Measurements from ENCODE around the gene PSMB7. TPM values are rescaled to one million over a fixed set of nuclear protein-coding genes. Genes with fewer than 3 reads are reported as not detected.

PSMB7 gene
- total and polyA plus RNA-seq, 4 donors = 86.1 to 194 (median 149) TPM

DNA sequence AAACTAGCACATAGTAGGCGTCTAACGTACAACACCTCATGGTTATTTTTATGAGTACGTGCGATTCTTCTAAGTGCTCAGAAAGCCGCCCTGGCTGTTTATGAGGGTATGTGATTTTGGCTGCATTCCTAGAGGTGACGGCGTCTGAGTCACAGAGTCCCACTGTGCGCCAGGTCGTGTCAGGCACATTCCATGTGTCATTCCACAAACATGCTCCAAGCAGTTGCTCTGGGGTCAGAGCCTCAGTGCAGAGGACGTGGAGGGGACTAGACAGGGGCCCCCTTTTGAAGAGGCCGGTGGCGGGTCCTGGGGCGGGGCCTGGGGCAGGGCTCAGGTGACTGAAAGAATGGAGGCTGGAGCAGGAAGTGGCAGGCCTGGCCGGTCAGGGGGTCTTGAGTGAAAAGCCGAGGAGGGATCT, 105.6 kb downstream of the PSMB7 start:
- Histone ChIP-seq H3K27me3 (ENCODE audit: control insufficient read depth in 3 of 3, insufficient read depth in 3 of 3, low read length in 2 of 3) (no peaks in the 10 kb centered on the region), H3K36me3 (ENCODE audit: control insufficient read depth in 4 of 4, insufficient read depth in 4 of 4, low read length in 4 of 4) (peaks cover 0 to 43% (median 7%) of the 10 kb centered on the region in 4 donors), H3K4me1 (ENCODE audit: control insufficient read depth in 5 of 5, insufficient read depth in 5 of 5, low read length in 5 of 5) (peaks cover 0 to 11% (median 0%) of the 10 kb centered on the region in 5 donors), H3K9ac (ENCODE audit: insufficient read depth in 1 of 2, low read length in 2 of 2) (no peak overlapping the region), H3K4me3 (no peak overlapping the region), H3K27ac (ENCODE audit: low read depth in 1 of 2, low read length in 1 of 2) (no peak overlapping the region), H3K9me3 (ENCODE audit: control insufficient read depth in 4 of 4, insufficient read depth in 3 of 4, low read length in 3 of 4) (no peaks in the 10 kb centered on the region)
- TF ChIP-seq, protein P1, sequence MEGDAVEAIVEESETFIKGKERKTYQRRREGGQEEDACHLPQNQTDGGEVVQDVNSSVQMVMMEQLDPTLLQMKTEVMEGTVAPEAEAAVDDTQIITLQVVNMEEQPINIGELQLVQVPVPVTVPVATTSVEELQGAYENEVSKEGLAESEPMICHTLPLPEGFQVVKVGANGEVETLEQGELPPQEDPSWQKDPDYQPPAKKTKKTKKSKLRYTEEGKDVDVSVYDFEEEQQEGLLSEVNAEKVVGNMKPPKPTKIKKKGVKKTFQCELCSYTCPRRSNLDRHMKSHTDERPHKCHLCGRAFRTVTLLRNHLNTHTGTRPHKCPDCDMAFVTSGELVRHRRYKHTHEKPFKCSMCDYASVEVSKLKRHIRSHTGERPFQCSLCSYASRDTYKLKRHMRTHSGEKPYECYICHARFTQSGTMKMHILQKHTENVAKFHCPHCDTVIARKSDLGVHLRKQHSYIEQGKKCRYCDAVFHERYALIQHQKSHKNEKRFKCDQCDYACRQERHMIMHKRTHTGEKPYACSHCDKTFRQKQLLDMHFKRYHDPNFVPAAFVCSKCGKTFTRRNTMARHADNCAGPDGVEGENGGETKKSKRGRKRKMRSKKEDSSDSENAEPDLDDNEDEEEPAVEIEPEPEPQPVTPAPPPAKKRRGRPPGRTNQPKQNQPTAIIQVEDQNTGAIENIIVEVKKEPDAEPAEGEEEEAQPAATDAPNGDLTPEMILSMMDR (IDR thresholded peaks at IDR 0.05; ENCODE audit: control extremely low read depth, extremely low read depth) = no peak
- DNase-seq = no peak
- WGBS, 2 donors = 83 to 87% methylated on average over 15 of the region's 15 CpGs
- no peak for ATAC-seq (ENCODE audit: insufficient read depth, low FRiP score)

DNA sequence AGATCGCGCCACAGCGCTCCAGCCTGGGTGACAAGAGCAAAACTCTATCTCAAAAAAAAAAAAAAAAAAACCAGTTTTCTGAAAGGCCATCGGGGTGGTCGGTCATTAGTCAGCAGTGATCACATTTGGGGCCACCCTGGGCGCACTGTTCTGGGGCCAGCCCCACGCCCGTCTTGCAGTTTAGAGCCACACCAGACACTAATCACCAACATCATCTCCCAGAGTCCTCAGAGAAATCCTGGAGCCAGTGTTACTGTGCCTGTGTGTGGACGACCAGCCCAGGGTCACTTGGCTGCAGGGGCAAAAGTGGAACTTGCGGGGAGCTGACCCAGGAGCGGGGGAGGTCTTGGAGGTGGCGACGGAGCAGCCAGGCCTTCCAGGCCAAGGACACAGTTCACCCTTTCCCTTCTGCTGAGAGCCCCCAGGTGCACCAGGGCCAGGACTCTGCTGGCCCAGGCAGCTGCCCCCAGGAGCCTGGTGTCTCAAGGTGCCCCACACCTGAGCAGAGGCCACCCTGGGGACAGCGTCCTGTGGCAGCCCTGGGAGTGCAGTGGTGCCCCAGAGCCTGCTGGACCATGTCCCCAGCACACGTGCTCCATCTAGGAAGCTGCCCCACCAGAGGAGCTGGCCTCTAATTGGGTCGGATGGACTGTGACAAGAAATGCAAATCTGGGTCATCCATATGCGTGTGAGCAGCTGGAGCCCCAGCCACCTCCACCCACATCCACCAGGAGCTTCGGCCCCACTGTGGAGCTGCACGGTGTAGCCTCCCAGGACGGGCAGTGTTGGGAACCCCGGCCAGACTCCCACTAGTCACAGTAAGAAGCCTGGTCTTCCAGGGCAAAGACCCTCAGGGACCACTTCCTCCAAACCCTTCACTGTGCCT, 106.4 kb downstream of the PSMB7 start:
- peaks cover 0 to 37% (median 7%) of the 10 kb centered on the region in 4 donors for H3K36me3 ChIP-seq (ENCODE audit: control insufficient read depth in 4 of 4, insufficient read depth in 4 of 4, low read length in 4 of 4)

GRCh38 chr9:124307379-124308030, 107.7 kb downstream of the PSMB7 start:
- no peak overlapping the region for H3K27ac ChIP-seq (ENCODE audit: low read depth in 1 of 2, low read length in 1 of 2)
- DNase-seq (no peak), ATAC-seq (ENCODE audit: insufficient read depth, low FRiP score) (no peak)
- no peak overlapping the region for H3K9ac ChIP-seq (ENCODE audit: insufficient read depth in 1 of 2, low read length in 2 of 2)
- H3K36me3 ChIP-seq (ENCODE audit: control insufficient read depth in 4 of 4, insufficient read depth in 4 of 4, low read length in 4 of 4) = peaks cover 0 to 33% (median 10%) of the 10 kb centered on the region in 4 donors
- peaks cover 0 to 11% (median 0%) of the 10 kb centered on the region in 5 donors for H3K4me1 ChIP-seq (ENCODE audit: control insufficient read depth in 5 of 5, insufficient read depth in 5 of 5, low read length in 5 of 5)
- no peaks in the 10 kb centered on the region for H3K9me3 ChIP-seq (ENCODE audit: control insufficient read depth in 4 of 4, insufficient read depth in 3 of 4, low read length in 3 of 4)
- H3K27me3 ChIP-seq (ENCODE audit: control insufficient read depth in 3 of 3, insufficient read depth in 3 of 3, low read length in 2 of 3) = no peaks in the 10 kb centered on the region
- H3K4me3 ChIP-seq = no peak overlapping the region
- TF ChIP-seq, protein P1 (IDR thresholded peaks at IDR 0.05; ENCODE audit: control extremely low read depth, extremely low read depth) = no peak
- WGBS, 2 donors = 91 to 93% methylated on average over 24 of the region's 24 CpGs

More for the DNA sequence above, 106.4 kb downstream of the PSMB7 start:
- ATAC-seq (ENCODE audit: insufficient read depth, low FRiP score) (no peak), DNase-seq (no peak)
- Histone ChIP-seq H3K27me3 (ENCODE audit: control insufficient read depth in 3 of 3, insufficient read depth in 3 of 3, low read length in 2 of 3) (no peaks in the 10 kb centered on the region), H3K9me3 (ENCODE audit: control insufficient read depth in 4 of 4, insufficient read depth in 3 of 4, low read length in 3 of 4) (no peaks in the 10 kb centered on the region), H3K4me1 (ENCODE audit: control insufficient read depth in 5 of 5, insufficient read depth in 5 of 5, low read length in 5 of 5) (peaks cover 0 to 11% (median 0%) of the 10 kb centered on the region in 5 donors), H3K4me3 (no peak overlapping the region), H3K9ac (ENCODE audit: insufficient read depth in 1 of 2, low read length in 2 of 2) (no peak overlapping the region), H3K27ac (ENCODE audit: low read depth in 1 of 2, low read length in 1 of 2) (peak overlapping the region in 1 of 2 donors; percentile 13)
- TF ChIP-seq, protein P1 (IDR thresholded peaks at IDR 0.05; ENCODE audit: control extremely low read depth, extremely low read depth) = no peak
- WGBS, 2 donors = 95% methylated on average over 21 of the region's 21 CpGs

Data from lung (tissue), 12 donors.